ENCODE results near the gene RGR. TPM values are rescaled to one million over a fixed set of nuclear protein-coding genes. Genes with fewer than 3 reads are reported as not detected.

Gene RGR
- polyA plus RNA-seq, 2 of the 4 experiments (the other 2 are of a cell fraction): not detected

- TF ChIP-seq CEBPB (IDR thresholded peaks at IDR 0.05) (no peak), HOXB13 (CRISPR knock-in tag; IDR thresholded peaks at IDR 0.05; ENCODE audit: low read depth) (no peak), ELK1 (IDR thresholded peaks at IDR 0.05; ENCODE audit: low read depth, low read length) (no peak), REST (IDR thresholded peaks at IDR 0.05) (no peak), POLR2AphosphoS2 (conservative IDR thresholded peaks at IDR 0.05; ENCODE audit: low read length) (no peak), JUNB (IDR thresholded peaks at IDR 0.05) (no peak), ESRRA (IDR thresholded peaks at IDR 0.05; ENCODE audit: borderline replicate concordance, low read length) (no peak), HOXB5 (CRISPR knock-in tag; IDR thresholded peaks at IDR 0.05) (no peak), CBX2 (IDR thresholded peaks at IDR 0.05; ENCODE audit: borderline replicate concordance, low read depth) (no peak), SREBF2 (IDR thresholded peaks at IDR 0.05) (no peak), RARB (CRISPR knock-in tag; IDR thresholded peaks at IDR 0.05) (no peak), CHD4 (IDR thresholded peaks at IDR 0.05; ENCODE audit: borderline replicate concordance) (no peak), PBX3 (IDR thresholded peaks at IDR 0.05) (no peak), KDM1A (IDR thresholded peaks at IDR 0.05; ENCODE audit: low read depth) (no peak)
- DNase-seq (ENCODE audit: low read depth in 1 of 2, low spot score in 1 of 2): no peak
- no peak for ATAC-seq
- ChIA-PET POLR2A (no interaction called here), CTCF (no interaction called here)
- Histone ChIP-seq H3K4me2 (no peak within 1 kb of the TSS), H3K9me3 (no peaks in the 10 kb centered on the region), H3K27ac (no peak within 1 kb of the TSS), H3K4me3 (no peak within 1 kb of the TSS), H3K4me1 (no peaks in the 10 kb centered on the region)
- 25% methylated on average over 6 of the region's 6 CpGs for WGBS (ENCODE audit: missing lambda C conversion rate)
- no peak for FAIRE-seq
Measured at GRCh38 chr10:84225427-84226173, 19.3 kb upstream of the RGR start, which contains the start of gene LRIT2. Gene LRIT2, minus strand, starts transcription at chr10:84225544. Its CDS starts 24 bp downstream, at chr10:84225520.

DNA sequence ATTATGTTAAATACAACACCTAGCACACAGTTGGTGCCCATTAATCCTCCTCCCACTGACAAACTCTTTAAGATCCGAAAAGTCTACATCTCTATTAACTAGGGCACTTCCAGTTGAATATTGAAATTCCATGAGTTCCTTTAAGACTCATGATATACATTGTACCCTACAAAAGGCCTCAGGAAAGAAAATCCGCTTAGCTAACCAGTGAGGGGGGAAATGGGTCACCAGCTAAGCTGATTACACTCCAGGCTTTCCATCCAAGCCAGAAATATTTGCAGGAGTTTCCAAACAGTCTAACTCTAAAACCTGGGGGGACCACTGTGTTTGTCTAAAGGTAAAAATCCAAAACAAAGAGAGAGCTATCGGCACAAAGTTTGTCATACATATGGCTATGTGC lies 18.2 kb upstream of the RGR start:
- 0% methylated on average over 3 of the region's 3 CpGs for WGBS (ENCODE audit: missing lambda C conversion rate)
- ATAC-seq: no peak
- TF ChIP-seq KDM1A (IDR thresholded peaks at IDR 0.05; ENCODE audit: low read depth) (no peak), RAD21 (conservative IDR thresholded peaks at IDR 0.05 in 1 of 2, IDR thresholded peaks at IDR 0.05 in 1 of 2) (no peak), E2F6 (IDR thresholded peaks at IDR 0.05; ENCODE audit: borderline replicate concordance, low read depth) (no peak), ZFP36 (IDR thresholded peaks at IDR 0.05; ENCODE audit: borderline replicate concordance, partially characterized antibody) (no peak), PBX3 (IDR thresholded peaks at IDR 0.05) (no peak), HOXB5 (CRISPR knock-in tag; IDR thresholded peaks at IDR 0.05) (no peak), PHF8 (IDR thresholded peaks at IDR 0.05; ENCODE audit: borderline replicate concordance, low read depth) (no peak), KDM5A (IDR thresholded peaks at IDR 0.05) (no peak), HOXB13 (CRISPR knock-in tag; IDR thresholded peaks at IDR 0.05; ENCODE audit: low read depth) (no peak), FOSB (CRISPR knock-in tag; IDR thresholded peaks at IDR 0.05) (no peak), CHD2 (IDR thresholded peaks at IDR 0.05; ENCODE audit: low read length, partially characterized antibody) (no peak), CHD4 (IDR thresholded peaks at IDR 0.05; ENCODE audit: borderline replicate concordance) (no peak), HES2 (IDR thresholded peaks at IDR 0.05) (no peak)
- TF ChIP-seq, protein P1, sequence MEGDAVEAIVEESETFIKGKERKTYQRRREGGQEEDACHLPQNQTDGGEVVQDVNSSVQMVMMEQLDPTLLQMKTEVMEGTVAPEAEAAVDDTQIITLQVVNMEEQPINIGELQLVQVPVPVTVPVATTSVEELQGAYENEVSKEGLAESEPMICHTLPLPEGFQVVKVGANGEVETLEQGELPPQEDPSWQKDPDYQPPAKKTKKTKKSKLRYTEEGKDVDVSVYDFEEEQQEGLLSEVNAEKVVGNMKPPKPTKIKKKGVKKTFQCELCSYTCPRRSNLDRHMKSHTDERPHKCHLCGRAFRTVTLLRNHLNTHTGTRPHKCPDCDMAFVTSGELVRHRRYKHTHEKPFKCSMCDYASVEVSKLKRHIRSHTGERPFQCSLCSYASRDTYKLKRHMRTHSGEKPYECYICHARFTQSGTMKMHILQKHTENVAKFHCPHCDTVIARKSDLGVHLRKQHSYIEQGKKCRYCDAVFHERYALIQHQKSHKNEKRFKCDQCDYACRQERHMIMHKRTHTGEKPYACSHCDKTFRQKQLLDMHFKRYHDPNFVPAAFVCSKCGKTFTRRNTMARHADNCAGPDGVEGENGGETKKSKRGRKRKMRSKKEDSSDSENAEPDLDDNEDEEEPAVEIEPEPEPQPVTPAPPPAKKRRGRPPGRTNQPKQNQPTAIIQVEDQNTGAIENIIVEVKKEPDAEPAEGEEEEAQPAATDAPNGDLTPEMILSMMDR (IDR thresholded peaks at IDR 0.05): no peak
- TF ChIP-seq, protein P2, sequence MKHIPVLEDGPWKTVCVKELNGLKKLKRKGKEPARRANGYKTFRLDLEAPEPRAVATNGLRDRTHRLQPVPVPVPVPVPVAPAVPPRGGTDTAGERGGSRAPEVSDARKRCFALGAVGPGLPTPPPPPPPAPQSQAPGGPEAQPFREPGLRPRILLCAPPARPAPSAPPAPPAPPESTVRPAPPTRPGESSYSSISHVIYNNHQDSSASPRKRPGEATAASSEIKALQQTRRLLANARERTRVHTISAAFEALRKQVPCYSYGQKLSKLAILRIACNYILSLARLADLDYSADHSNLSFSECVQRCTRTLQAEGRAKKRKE (CRISPR knock-in tag; IDR thresholded peaks at IDR 0.05; ENCODE audit: low read depth): no peak
- ChIA-PET POLR2A (no interaction called here), CTCF (no interaction called here)
- no peak for FAIRE-seq
- Histone ChIP-seq H3K27ac (no peak overlapping the region), H3K9me3 (no peaks in the 10 kb centered on the region), H3K4me2 (no peak overlapping the region), H3K4me1 (no peaks in the 10 kb centered on the region), H3K4me3 (no peak overlapping the region)
- DNase-seq (ENCODE audit: low read depth in 1 of 2, low spot score in 1 of 2): no peak

All from A549 (cell line).